Activated CD4-positive, alpha-beta T cell treated with anti-CD3 and anti-CD28 coated beads, Interleukin-2, amount 50 U/mL, for 16 hours (primary cell): Measurements from ENCODE around the gene ANKRD17.
A peak's percentile ranks its signal among the peaks of the same experiment; 100 is the strongest.
"Not testable (repeated sequence)": the region's sequence is repeated elsewhere in the genome, so short reads cannot be mapped to it uniquely, and the experiment has no call there.

Experiments used
- DNase-seq: peaks from one replicate; pipeline ENCODE4 v3.0.0-alpha.2; 2020

Gene ANKRD17

GRCh38 chr4:73247100-73247499 is 11.5 kb downstream of the ANKRD17 start:
- no peak for DNase-seq

DNA sequence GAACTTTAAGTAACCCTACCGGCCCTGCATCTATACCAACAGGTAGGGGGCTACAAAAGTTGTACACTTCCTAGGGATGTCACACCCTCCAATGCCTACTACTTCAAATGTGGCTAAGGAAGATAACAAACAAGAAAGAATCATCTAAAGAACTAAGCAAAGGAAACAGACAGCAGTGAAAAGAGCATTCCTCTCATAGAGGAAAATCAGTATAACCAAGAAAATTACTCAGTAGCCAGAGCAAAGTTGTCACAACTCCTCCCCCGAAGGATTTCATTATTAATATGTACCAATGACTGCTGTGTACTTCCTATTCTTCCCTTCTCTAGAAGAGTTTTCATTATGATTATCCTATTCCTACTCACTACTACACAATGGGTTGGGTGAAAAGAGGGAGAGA is 12.6 kb downstream of the ANKRD17 start:
- DNase-seq = no peak

DNA sequence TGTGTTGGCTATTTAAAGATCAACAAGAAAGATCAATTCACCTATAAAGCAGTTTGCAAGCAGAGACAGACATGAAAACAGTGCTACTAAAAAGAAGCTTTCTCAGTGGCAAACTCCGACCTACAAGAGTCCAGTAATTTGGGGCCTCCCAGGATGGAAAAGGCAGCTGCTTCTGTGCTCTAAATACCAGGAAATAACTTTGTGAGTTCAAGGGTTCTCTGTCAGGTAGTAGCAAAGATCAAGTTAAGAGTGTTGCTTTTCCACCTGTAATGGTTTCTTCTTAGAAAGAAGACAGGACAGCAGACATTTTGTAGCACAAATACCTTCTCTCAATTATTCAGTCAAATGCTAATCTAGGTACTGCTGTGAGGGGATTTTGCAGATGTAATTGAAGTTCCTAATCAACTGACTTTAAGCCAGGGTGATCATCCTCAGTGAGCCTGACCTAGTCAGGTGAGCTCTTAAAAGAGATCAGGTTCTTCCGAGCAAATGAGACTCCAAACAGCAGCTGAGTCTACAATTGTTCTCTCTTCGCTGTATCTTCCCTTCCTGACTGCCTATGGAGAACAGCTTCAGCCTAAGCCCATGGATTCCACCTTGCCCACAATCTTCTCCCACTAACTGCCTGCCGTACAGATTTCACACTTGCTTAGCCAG is 13.5 kb downstream of the ANKRD17 start:
- no peak for DNase-seq

DNA sequence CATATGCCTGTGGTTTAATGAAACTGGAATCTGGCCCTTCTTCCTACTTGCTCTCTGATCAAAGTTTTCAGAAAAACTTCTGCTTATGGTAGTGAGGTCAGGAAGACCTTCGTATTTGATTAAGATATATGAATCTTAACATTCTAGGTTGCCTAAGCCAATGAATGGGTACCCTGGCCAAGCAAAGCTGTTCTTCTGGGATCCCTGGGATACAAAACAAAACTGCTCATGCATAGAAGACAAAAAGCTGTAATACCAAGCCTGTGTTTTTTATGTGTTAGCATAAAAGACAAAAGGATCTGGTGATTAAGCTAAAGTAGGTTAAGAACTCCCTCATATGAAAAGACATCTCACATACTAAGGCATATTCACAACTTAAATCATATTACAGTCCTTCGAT is 21.6 kb downstream of the ANKRD17 start:
- DNase-seq = no peak

DNA sequence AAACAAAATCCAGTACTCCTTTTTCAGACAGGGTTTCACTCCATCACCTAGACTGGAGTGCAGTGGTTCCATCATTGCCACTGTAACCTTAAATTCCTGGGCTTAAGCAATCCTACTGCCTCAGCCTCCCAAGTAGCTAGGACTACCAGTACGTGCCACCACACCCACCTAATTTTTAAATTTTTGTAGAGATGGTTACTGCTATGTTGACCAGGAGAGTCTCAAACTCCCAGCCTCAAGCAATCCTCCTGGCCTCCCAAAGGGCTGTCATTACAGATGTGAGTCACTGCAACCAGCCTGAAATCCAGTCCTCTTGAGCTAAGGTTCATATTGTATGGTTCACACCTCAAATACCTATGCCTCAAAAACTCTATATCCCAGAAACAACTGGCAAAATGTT is 22.4 kb downstream of the ANKRD17 start:
- DNase-seq = no peak

DNA sequence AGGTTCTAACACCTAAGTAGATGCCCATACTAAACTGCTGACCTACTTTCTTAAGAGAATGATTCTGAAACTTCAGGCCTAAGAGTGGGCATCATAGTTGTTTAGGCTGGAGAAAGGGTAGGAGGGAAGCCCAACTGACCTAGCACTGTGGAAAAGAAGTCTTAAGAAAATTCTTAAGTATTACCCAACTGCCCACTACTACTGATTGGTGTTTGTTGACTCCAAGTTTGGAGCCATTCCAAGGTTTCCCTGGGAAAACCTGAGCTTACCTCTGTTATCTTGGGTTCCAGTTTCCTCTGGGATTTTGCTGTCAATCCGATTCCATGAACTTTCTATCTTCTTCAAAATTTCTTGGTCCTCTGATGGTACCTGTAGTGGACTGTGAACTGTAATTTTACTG is 23.9 kb downstream of the ANKRD17 start:
- no peak for DNase-seq

DNA sequence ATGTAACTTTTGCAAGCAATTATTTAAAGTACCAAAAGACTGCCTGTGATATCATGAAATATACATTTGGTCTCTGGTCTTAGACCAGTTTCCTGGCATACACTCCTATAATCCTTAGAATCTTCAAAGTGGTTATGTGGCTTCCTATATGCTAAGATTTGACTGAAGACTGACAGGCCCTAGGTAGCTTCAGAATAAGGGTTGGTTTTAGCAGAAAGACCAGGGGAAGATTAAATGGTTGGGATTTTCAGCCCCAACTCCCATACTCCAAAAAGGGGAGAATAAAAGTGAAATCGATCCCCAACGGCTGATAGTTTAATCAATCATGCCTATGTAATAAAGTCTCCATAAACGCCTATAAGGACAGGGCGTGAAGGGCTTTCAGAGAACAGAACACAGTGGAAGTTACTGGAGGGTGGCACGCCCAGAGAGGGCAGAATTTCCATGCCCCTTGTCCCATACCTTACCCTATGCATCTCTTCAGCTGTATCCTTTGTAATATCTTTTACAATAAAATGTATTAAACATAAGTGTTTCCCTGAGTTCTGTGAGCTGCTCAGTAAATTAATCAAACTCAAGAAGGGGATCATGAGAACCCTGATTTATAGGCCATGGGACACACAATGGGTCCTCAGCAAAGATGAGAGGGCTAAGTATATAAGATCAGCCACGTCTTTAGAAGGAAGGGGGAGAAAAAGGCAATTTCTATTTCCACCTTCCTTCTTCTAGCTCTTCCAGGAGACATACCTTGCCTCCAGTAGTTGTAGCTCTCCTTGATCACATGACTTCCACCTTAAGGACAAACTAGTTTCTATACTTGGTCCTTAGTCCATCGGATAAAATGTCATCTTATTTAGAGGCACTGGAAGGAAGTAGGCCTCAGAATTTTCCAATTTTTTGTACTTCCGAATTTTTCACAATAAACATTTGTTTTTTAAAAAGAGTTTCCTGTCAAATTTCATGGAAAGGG is 26.8 kb downstream of the ANKRD17 start:
- DNase-seq = no peak

GRCh38 chr4:73230865-73231517 is 27.6 kb downstream of the ANKRD17 start:
- DNase-seq = no peak

DNA sequence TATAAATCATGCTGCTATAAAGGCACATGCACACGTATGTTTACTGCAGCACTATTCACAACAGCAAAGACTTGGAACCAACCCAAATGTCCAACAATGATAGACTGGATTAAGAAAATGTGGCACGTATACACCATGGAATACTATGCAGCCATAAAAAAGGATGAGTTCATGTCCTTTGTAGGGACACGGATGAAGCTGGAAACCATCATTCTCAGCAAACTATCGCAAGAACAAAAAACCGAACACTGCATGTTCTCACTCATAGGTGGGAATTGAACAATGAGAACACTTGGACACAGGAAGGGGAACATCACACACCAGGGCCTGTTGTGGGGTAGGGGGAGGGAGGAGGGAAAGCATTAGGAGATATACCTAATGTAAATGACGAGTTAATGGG is 29.8 kb downstream of the ANKRD17 start:
- not testable (repeated sequence) for DNase-seq

DNA sequence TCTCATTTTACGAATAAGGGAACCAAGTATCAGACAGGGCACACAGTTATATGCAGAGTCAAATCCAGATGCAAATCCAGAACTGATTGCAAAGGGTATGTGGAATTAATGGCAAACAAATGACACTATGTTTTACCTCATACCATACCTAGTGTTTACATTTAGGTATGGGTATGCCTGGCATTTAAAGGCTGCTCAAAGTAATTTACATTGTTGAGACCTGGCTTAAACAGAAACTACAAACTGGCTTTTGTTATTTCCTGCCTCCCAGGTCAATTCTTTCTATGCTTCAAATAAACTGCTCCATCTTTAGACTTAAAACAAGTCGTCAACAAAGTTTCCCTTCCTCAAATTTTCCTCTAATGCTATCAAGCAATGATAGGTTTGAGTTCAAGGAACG is 33.7 kb downstream of the ANKRD17 start:
- DNase-seq = no peak

DNA sequence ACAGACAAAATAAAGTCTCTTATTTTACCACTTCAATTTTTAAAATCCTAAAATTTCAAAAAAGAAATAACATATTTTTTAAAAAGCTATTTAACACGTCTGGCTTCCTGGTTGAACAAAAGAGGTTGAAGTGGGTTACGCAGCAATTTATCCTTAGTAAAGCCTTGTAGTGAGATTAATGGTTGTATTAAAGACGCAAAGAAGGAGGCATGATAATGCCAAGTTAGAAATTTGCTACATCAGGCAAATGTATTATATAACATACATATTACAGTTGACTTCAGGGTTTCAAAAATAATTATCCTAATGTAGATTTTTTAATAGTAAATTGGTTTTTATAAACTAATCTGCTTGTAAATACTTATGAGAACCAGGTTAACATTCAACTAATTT is 35.3 kb downstream of the ANKRD17 start:
- no peak for DNase-seq

DNA sequence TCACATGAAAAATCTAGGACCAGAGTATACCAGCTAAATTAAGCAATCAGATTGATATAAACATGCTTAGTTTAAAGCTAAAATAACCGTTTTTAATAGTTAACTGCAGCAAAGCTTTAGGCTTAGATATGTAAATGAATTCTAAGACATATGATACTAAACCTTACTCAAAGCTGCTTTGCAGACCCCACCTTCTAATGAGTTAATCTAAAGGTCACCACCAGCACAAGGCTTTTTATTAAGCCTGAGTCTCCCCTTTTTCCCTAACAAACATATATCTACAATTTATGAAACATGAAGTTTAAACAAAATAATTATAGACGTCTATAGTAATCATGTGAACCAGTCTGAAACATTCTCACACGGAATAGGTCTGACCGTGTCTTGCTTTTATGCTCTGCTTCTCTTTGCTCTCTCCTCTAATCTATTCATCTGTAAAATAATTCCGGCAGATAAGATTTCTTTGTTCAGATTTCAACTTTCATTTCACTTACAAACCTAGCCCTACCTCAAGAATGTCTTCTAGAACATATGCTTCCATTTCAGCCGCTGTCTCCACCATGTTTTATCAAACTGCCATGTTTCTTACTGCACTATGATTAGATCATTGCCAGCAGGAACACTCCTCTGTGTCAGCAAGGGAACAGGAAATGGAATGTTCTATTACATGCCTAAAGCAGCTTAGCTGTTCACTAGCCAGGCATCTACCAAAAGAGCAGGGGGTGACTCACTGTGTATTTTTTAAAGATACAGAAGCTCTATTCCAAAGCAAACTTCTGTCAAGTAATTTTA is 35.9 kb downstream of the ANKRD17 start:
- peak; percentile 85 for DNase-seq

- no peak for DNase-seq
Observed at GRCh38 chr4:73221734-73222133, 36.9 kb downstream of the ANKRD17 start.

- DNase-seq = no peak
Observed at GRCh38 chr4:73220815-73221214, 37.8 kb downstream of the ANKRD17 start.

DNA sequence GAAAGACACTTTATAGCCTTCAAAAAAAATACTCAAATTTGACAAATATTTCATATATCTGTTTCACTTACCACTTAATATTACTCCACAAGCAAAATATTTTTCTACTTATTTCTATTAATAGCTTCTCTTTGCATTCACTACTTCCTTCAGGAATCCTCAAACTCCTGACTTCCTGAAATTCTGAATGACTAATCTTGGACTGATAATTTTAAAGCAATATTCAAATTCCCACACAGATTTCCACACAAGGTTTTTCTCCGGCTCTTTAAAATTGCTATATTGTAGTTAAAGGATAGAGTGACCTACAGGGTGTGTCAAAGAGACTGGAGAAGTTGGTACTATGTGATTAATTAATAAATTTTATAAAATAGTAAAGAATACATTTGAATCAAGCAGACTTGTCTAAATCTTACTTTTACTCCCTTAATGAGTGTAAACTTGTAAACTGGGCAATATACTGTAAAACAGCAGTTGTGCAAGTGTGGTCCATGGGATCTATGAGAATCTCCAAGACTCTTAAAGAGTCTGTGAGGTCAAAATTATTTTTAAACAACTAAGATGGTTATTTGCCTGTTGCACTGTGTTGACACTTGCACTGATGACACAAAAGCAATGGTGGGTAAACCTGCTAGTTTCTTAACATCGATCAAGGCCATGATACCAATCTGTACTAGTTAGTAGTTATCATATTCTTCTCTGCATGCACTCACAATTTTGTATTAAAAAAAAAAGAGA is 44.5 kb downstream of the ANKRD17 start:
- no peak for DNase-seq

GRCh38 chr4:73212982-73213730 is 45.4 kb downstream of the ANKRD17 start:
- no peak for DNase-seq

GRCh38 chr4:73211968-73212367 is 46.6 kb downstream of the ANKRD17 start:
- DNase-seq = peak; percentile 40

DNA sequence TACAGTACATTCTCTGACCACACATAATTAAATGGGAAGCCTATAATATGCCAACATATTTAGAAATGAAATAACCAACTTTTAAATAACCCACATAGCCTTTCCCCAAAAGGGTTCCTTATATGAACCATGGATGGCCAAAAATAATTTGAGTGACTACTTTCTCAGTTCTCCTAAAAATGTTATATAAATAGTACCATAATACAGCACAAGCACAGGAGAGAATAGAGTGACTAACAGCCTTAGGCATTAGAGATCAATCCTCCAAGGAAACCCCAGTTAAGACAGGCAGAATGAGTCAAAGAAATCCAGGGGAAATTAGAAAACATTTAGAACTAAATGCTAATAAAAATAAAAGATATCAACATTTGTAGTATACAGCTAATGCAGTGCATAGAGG is 50.2 kb downstream of the ANKRD17 start:
- DNase-seq = no peak

DNA sequence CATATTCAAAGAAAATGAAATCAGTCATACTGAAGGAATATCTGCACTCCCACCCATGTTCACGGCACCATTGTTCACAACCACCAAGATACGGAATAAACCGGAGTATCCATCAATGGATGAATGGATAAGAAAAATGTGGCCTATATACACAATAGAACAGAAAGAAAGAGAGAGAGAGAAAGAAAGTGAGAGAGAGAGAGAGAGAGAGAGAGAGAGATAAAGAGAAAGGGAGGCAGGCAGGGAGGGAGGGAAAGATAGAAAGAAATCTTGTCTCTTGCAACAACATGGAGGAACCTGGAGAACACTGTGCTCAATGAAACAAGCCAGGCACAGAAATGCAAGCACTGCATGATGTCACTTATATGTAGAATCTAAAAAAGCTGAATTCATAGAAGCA is 52.4 kb downstream of the ANKRD17 start:
- no peak for DNase-seq

- DNase-seq = no peak
Observed at GRCh38 chr4:73205482-73205881, 53.1 kb downstream of the ANKRD17 start.

- not testable (repeated sequence) for DNase-seq
Observed at GRCh38 chr4:73203976-73204375, 54.6 kb downstream of the ANKRD17 start.
